Panc1 (cell line): Measurements from ENCODE around the gene RB1.

Source experiments
- CTCF ChIP-seq: fragments of 450-650 bp; IDR thresholded peaks from 2 replicates; pipeline ENCODE4 v1.5.1; 2017; ENCODE audit warnings: mild to moderate bottlenecking
- REST ChIP-seq, 2 experiments: IDR thresholded peaks; 2 replicates each; pipeline ENCODE4 v1.6.1; 2011 to 2012; ENCODE audit warnings: low read depth in 2 of 2, control low read depth in 1 of 2, low read length in 1 of 2, mild to moderate bottlenecking in 1 of 2, moderate library complexity in 1 of 2; ENCODE audit not compliant: insufficient read depth in 1 of 2
- TCF7L2 ChIP-seq: IDR thresholded peaks from 2 replicates; pipeline ENCODE4 v1.6.1; 2011; ENCODE audit warnings: mild to moderate bottlenecking, low read depth, low read length, inconsistent platforms

GRCh38 chr13:48511621-48512230, 208.2 kb downstream of the RB1 start:
- TF ChIP-seq CTCF (no peak), TCF7L2 (no peak), REST (IDR thresholded peaks at IDR 0.05; ENCODE audit: insufficient read depth in 1 of 2, low read depth in 2 of 2, low read length in 1 of 2) (no peak)
